GM21786 (cell line): ENCODE results near the gene FGF14.
"Not testable (repeated sequence)": the region's sequence is repeated elsewhere in the genome, so short reads cannot be mapped to it uniquely, and the experiment has no call there.

Experiments used
- ATAC-seq: cut with Tn5 transposase; IDR thresholded peaks from one replicate; pipeline ENCODE4 v1.9.1; 2021; ENCODE audit not compliant: unreplicated experiment

FGF14 gene

DNA sequence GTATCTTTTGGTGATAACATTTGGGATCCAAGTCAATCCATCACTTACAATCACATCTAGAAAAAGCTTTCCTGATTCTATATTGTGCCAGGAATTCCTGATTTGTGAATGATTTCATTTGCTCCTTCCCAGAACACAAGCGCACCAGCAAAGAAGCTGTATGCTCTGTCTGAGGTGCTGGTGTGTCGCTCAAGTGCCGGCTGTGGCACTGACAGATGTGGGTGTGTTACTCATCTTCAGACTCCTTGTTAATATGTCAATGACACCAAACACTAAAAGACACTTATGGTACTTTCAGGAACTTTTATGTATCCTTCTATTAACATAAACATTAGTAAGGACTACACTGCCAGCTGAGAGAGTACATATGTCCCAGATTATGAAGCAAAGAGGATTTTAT is 520.3 kb downstream of the FGF14 start:
- ATAC-seq = no peak

DNA sequence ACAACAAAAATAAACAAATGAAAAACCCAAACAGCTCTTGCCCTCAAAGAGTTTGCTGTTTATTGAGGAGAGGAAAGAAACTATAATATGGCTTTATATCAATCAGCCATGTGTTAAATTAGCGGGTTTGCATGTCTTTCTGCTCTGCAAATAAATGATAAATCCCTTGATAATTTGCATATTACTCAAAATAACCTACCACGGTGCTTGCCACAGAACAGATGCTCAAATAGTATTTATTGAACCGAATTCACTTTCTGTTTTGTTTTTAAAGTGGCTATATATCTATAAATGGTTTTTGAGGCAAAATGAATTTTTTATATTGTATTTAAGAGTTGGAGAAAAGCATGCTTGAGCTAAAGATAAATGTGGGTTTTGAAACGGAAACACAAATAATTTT is 521.3 kb downstream of the FGF14 start:
- no peak for ATAC-seq

DNA sequence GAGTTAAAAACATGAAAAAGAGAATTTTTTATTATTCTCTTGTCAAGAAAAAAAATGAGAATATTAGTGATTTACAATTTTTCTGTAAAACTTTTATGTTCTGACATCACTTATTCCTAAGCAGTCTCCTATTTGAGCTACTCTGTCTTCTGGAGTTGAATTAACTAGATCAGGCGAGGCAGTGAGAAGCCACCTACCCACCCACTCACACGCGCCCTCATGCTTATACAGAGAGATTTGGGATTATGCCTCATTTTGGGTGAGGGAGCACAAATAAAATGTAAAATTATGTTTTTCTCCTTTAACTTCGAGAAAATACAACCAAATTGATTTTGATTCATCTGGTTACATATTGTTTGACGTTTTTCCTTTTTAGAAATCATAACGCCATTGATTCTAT is 524.9 kb downstream of the FGF14 start:
- ATAC-seq = no peak

DNA sequence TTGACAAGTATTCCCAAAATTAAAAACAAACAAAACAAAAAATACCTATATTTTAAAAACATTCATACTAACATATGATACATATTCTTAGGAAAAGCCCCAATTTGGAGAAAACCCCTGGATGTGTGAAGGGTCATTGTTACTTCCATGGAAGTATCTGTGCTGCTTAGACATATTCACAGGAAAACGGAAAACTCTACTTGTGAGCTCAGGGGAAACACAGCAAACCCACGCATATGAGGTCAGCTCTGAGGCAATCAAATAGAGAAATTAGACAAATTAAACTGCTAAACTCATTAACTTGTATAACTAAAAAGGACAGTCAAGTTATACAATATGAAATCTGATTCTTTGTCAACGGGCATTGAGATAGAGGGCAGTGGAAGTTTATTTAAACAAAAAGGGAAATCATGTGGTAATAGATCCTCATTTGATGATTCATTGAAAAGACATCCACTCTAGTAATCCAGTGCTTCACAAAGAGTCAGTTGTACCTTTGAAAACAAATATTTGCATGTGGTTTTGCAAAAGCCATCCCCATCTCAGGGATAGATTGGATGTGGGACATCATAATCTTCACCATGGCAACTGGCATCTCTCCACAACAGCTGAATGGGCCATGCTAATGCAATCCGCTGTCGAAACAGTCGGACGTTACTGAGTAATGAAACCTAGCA is 526.0 kb downstream of the FGF14 start:
- no peak for ATAC-seq

DNA sequence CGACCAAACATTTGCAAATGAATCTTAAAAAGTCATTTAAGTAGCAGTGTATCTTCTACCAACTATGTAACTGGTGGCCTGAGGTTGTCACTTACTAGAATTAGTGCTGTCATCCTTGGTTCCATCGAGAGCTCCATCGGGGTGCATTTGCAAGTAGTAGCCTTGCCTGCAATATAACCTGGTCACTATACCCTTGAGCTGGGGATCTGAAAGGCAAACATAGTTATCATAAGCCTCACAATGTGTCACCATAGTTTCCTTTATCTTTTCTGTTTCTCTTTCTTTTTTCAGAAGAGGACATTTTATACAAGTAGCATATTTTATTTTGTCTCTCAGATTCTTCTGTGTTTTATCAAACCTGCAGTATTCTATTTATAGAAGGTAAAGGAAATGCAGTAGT is 526.8 kb downstream of the FGF14 start:
- ATAC-seq = no peak

DNA sequence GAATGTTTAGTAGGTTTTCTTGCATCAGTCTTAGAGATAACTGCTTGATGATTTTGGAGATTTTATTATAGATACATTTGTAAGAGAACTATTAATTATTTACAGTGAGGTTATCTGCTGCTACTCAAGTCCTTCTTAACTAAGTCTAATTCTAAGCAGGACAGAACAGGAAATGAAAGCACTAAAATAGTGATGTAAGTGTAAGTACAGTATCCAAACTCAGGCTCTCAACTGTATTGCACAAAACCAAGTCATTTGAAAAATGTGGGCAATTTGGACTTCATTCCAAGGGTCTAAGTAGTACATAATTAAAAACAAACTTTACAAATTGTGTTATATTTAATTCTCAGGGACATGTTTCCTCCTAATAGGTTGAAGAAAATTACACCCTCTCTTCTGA is 532.3 kb downstream of the FGF14 start:
- peak; percentile 64 for ATAC-seq

DNA sequence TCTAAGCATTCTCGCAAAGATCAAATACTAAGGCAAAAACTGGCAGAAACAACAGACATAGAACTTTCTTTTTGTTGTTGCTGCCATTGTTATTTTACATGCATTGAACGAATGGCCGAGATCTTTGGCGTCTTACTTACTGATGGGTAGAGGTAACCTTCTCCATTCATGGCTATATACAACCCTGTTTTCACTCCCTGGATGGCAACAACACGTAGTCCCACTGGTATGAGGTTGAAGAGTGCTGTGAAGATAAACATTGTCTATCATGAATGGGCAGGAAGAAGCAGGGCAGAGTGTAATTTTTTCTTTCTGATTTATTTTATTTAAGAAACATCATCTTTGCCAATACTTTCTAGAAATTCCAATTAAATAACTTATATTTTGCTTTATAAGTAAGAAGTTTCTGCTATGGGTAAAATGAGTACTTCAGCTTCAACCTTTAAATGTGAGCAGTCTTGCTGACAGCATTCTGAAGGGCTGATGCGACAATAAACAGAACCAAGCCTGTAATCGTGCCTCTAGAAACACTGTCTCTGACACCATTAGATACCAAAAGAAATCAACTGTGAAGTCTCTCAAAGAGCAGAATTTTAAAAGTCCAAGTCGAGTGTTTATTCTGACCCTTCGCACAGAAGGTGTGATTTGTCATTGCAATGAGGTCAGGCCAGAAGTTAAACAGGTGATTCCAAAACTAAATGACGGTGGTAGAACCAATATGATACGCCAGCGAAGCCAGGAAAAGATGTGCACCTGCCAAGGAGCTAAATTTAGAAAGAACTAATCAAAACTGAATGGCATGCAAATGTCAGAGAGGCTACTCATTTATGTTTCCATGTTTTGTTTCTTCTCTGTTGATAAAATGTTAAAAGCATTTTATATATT is 533.0 kb downstream of the FGF14 start:
- ATAC-seq = peak; percentile 5

DNA sequence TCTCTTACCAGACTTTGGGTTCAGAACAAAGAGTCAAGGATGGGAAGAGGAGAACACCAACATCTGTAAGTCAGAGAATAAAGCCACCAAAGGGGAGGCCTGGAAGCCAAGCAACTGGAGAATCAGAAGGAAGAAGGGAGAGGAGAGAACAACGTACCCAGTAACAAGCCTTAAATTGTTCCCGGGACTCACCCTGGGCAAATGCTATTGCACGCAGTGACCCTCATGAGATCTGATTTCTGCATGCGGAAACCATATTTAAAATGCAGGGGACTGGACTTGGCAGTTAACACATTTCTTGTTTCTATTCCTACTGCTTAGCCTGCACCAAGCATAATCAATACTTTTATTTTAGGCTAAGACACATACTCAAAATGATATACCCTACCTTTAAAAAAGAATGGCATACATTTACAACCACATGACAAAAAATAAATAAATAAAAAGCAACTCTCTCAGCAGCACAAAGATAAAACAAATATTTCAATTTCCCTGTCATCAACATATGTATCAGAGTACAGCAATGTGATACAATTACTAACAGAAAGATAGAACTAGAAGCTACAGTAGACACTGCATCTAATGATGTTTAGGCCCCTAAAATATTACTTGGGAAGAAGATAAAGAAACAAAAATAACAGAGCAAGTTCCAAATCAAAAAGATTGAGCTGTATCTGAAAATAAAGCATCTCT is 534.8 kb downstream of the FGF14 start:
- ATAC-seq = no peak

DNA sequence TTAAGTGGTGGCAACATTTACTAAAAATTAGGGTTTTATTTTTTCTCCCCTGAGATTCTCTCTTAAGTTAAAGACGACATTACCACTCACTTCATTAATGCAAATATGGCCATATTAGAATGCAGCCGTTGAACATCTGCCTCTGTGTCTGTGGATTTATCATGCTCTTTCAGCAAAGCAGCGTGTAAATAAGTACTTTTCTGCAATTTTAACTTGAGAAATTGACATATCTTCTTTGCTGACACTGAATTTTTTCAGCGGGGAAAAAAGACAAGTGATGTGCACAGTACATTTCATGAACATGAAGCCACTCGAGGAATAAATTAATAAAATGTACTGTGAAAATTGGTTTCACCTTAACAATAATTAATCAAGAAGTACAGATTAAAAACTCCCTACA is 543.0 kb downstream of the FGF14 start:
- no peak for ATAC-seq

DNA sequence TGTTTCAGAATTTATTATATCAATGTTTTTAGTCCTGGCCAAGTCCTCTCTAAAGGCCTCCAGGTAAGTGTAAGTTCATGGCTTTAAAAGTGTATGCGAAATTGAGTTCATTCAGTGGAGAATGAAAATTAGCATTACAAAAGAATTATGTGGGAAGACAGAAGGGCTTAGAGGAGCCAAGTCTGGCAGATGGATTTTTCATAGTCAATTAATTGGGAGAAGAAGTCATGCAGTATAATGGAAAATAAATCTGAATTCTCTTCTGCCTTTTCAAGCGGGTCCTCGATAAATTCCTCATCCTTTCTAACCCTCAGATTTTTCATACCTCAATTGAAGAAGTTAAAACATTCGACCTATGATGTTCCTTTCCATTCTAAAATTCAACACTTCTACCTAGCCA is 555.1 kb downstream of the FGF14 start:
- ATAC-seq = no peak

DNA sequence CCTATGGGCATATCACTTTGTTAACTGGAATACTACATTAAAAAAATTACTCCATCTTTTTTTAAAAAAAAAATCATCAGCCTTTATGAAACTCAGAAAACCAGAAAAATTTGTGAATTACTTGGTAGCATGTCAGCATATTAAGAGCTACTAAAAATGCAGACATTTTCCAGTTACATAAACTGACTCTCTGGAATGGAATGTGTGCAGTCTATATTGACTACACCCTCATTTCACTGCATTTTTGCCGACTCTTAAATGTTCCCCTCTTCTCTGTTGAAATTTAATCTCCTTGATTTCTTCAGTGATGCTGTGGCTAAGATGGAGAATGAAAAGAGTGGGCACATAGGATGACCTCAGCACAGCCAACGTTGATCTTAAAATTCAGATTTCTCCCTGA is 555.6 kb downstream of the FGF14 start:
- no peak for ATAC-seq

DNA sequence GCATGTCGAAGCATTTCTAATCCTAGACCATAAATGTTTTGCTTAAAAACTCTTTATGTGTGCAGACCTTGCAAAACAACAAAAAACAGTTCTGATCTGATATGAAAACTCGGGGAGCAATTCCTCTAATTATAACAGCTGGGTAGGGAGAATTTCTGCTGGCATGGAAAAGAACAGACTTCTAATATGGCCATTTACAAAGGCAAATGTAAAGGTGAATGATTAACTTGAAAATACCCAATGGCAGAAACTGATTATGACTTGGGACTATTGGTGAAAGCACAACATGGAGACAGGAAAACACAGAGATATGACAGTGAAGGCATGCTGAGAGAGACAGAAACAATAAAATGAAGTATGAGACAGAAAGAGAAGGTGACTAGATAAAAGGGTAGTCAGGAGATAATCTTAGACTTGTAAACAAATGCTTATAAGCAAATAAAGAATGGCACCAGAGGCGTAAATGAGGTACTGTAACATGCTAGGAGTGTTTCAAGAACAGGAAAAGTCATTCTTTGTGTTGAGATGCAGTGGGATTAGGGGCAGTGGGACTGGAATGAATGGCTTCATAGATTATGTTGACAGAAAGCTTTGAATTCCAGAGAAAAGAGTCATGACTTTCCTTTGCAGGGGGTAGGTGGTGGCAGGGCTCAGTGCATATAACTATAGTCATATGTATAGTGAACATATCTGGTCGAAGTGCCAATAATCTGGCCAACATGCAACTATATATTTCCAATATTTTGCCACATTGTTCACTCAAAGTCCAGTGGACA is 556.4 kb downstream of the FGF14 start:
- no peak for ATAC-seq

DNA sequence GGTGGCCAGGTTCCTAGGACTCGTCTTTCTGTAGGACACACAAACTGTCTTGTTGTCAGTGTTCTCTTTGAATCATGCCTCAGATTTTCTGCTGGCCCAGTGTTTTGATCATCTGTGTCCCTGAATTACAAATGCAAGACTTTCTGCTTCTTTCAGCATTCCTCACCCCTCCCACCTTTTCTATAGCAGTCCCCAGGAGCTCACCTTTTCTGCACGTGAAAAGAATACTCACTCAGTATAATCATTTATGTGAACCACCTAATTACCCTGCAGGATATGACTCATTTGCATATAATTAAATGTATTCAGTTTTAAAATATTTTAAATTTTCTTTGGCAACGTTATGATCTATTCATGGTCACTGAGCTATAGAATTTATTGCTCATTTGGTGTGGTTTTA is 560.1 kb downstream of the FGF14 start:
- no peak for ATAC-seq

DNA sequence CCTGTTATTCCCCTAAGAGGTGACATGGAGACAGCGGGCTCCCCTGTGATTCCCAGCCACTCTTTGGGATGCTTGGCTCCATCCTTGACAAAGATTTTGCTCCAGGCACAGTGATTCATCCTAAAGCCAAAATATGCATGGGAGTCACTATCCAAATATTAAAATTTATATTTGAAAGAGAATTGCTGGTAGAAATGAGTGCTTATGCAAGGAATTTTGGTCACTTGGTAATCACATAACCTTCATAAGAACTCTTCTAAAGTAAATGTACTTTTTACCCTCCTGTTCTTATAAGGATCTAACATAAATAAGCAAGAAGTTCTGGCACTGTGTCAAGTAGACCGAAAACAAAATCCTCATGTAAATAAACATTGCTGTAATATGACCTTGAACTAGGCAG is 563.5 kb downstream of the FGF14 start:
- no peak for ATAC-seq

DNA sequence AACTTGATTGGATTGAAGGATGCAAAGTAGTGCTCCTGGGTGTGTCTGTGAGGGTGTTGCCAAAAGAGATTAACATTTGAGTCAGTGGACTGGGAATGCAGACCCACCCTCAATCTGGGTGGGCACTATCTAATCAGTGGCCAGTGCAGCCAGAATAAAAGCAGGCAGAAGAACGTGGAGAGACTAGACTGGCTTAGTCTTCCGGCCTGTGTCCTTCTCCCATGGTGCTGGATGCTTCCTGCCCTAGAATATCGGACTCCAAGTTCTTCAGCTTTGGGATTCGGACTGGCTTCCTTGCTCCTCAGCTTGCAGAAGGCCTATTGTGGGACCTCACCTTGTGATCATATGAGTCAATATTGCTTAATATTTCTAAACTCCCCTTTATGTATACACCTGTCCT is 564.1 kb downstream of the FGF14 start:
- not testable (repeated sequence) for ATAC-seq

DNA sequence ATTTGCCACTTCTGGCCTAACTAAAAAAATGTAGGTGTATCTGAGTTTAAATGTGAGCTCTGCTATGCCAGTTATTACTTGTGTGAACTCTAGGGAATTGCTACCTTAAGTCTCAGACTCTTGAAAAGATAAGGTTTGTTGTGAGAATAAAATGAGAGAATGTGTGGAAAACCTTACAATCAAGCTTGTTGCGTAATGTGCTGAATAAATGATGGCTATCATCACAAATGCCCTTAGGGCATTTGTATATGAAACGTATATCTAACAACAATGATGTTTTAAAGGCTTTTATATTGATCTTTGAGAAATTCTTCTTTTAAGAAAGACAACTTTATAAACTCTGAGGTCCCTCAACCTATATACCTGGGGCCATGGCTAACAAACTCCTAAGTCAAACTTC is 564.6 kb downstream of the FGF14 start:
- no peak for ATAC-seq

DNA sequence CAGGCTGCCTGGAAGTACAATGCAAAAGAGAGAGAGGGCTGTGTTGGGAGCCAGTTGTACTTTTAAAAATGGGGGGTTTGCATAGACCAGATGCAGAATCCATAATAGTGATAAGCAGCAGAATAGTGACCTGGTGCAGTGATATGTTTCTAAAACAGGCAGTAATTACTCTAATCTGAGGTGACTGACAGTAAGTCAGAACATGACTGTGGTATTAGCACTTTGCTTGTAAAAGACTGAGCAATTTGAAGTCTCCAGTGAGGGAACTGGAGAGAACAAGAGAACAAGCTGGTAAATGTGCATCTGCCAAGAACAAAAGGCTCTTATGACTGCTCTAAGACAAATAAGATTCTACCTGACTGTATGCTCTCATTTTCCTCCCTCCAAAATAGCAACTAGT is 565.9 kb downstream of the FGF14 start:
- no peak for ATAC-seq

DNA sequence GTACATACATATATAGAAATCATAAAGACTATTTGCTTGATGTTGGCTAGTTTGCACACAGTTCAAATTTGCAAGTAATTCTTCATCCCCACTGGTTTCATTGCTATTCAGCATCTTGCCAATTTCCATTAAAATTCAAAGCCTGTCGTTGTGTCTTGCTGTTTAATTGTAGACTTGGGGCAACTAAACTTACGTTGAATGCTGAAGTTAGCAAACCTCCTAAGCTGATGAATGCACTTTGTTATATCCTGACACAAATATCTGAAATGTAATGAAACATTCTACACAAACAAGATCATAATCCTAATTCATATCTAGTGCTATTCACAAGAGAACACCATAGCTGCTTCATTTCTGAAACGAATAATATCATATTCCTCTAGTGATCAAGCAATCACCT is 568.2 kb downstream of the FGF14 start:
- no peak for ATAC-seq

DNA sequence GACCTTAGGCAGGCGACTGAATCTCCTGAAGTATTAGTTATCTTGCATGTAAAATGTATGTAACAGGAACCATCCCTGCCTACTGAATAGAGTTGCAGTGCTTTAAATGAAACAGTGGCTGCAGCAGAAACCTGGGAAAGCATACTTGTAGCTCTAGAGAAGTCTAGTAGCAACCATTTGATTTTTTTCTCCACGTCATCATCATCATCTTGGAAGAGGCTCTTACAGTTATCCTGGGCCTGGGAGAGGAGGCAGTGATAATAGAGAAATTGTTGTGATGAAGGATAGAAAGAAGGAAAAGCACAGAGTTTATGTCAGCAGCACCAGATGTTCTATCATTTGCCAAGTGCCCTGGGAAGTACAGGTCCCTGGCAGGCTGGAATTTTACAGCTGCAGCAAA is 571.8 kb downstream of the FGF14 start:
- no peak for ATAC-seq

DNA sequence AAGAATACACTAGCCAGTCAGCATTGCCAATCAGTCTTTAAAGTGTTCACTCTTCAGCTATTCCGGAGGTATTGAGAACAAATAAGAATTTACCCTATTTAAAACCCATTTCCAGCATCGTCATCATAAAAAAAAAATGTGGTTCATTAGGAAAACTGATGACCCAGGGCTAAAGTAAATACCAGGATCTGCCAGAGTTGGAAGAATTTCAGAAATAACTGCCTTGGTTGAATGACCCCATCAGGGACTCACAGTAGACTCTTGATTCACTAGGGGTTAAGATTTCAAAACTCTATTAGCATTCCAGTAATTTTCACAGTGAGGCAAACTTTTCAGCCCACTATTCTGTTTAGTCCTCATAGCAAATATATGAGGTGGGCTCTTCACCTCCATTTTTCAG is 572.4 kb downstream of the FGF14 start:
- no peak for ATAC-seq

DNA sequence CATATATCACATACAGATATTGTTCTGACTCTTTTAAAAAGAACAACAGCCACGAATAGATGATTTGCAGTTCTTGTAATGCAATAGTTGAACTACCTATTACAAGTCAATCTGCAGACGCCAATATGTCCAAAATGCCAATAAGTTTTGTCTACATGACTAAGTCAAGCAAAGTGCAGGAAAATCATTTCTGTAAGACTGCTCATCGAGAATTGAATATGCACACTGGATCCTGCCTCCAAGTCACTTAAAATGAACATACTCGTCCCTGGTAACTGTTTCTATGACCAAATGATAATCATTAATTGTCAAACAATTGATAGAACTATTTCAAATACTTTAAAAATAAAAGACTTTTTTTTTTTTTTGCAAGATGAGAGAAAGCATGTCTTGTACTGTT is 573.7 kb downstream of the FGF14 start:
- ATAC-seq = no peak
